NB4 (cell line): ENCODE results near the gene THSD4.

Source experiments
- DNase-seq: peaks from one replicate; pipeline ENCODE4 v3.0.0; 2010; ENCODE audit warnings: low read depth
- H3K4me3 ChIP-seq: one replicate; pipeline ENCODE4 v1.5.1; 2011; ENCODE audit warnings: mild to moderate bottlenecking, low read depth, low read length, moderate library complexity
- CTCF ChIP-seq: IDR thresholded peaks from one replicate; pipeline ENCODE4 v1.5.1; 2012; ENCODE audit warnings: low read depth, low read length
- MAX ChIP-seq: IDR thresholded peaks from 2 replicates; pipeline ENCODE4 v1.6.1; 2011; ENCODE audit warnings: low read depth, low read length
- MYC ChIP-seq: IDR thresholded peaks from 2 replicates; pipeline ENCODE4 v1.6.1; 2011; ENCODE audit warnings: low read depth, low read length
- POLR2A ChIP-seq: IDR thresholded peaks from 2 replicates; pipeline ENCODE4 v1.6.1; 2011; ENCODE audit warnings: mild to moderate bottlenecking; ENCODE audit not compliant: insufficient read length; ENCODE audit errors: extremely low read depth

THSD4 gene

GRCh38 chr15:71779073-71779797 lies 664.0 kb downstream of the THSD4 start:
- TF ChIP-seq CTCF, result no peak
- TF ChIP-seq MYC, result no peak
- TF ChIP-seq MAX, result no peak
- no peak for TF ChIP-seq POLR2A

GRCh38 chr15:71780115-71780976 lies 665.1 kb downstream of the THSD4 start:
- H3K4me3 ChIP-seq, result no peak overlapping the region
- peak; percentile 57 for TF ChIP-seq CTCF
- no peak for TF ChIP-seq POLR2A
- DNase-seq, result peak; percentile 63

More at GRCh38 chr15:71779073-71779797, 664.0 kb downstream of the THSD4 start:
- DNase-seq, result no peak
- no peak overlapping the region for H3K4me3 ChIP-seq

- no peak overlapping the region for H3K4me3 ChIP-seq
- no peak for TF ChIP-seq MAX
- TF ChIP-seq MYC, result no peak
- DNase-seq, result no peak
These were observed 666.1 kb downstream of the THSD4 start for GRCh38 chr15:71781179-71781964.

GRCh38 chr15:71781965-71782265 lies 666.6 kb downstream of the THSD4 start:
- no peak for DNase-seq
- TF ChIP-seq POLR2A (no peak), MAX (no peak), CTCF (no peak), MYC (no peak)
- no peak overlapping the region for H3K4me3 ChIP-seq

GRCh38 chr15:71782422-71783165 lies 667.3 kb downstream of the THSD4 start:
- no peak overlapping the region for H3K4me3 ChIP-seq
- TF ChIP-seq MAX (no peak), POLR2A (no peak), CTCF (no peak), MYC (no peak)
- no peak for DNase-seq

- peak; percentile 69 for TF ChIP-seq CTCF
- no peak for TF ChIP-seq MYC
- peak; percentile 16 for DNase-seq
- H3K4me3 ChIP-seq, result no peak overlapping the region
These were observed 669.4 kb downstream of the THSD4 start for GRCh38 chr15:71784719-71785118.
